Testis (tissue), 3 donors: ENCODE measurements around the gene ELP2. TPM values are rescaled to one million over a fixed set of nuclear protein-coding genes. Genes with fewer than 3 reads are reported as not detected.

ENCODE experiments used
- DNase-seq: peaks from one replicate; pipeline ENCODE4 v3.0.0-alpha.2; 2019
- H3K27ac ChIP-seq, 2 donors: fragments of 200-600 bp; sonication (generic); one replicate each; pipeline ENCODE4 v1.5.1; 2019
- H3K27me3 ChIP-seq: fragments of 200-600 bp; sonication (generic); one replicate; pipeline ENCODE4 v1.5.1; 2019
- H3K36me3 ChIP-seq: fragments of 200-600 bp; sonication (generic); one replicate; pipeline ENCODE4 v1.5.1; 2017; ENCODE audit warnings: low read depth; ENCODE audit errors: missing control alignments
- H3K4me1 ChIP-seq: fragments of 200-600 bp; sonication (generic); one replicate; pipeline ENCODE4 v1.5.1; 2019
- H3K4me3 ChIP-seq, 2 donors: fragments of 200-600 bp; sonication (generic); one replicate each; pipeline ENCODE4 v1.5.1; 2017 to 2019
- H3K9me3 ChIP-seq: fragments of 200-600 bp; sonication (generic); one replicate; pipeline ENCODE4 v1.5.1; 2017
- CTCF ChIP-seq, 3 experiments: fragments of 450-650 bp in 2 of 3; fragments of 200-600 bp in 1 of 3; sonication (generic) in 1 of 3; IDR thresholded peaks; one replicate each; pipeline ENCODE4 v1.5.1; 2016 to 2019; ENCODE audit warnings: antibody characterized with exemption in 3 of 3, mild to moderate bottlenecking in 2 of 3, moderate library complexity in 1 of 3
- POLR2A ChIP-seq: fragments of 450-650 bp; IDR thresholded peaks from one replicate; pipeline ENCODE4 v1.6.1; 2017; ENCODE audit warnings: antibody characterized with exemption, mild to moderate bottlenecking, moderate library complexity
- WGBS, 2 donors: methylation state at CpG; one replicate each; pipeline ENCODE4 v1.1.5; 2018; 5-methylcytosine and 5-hydroxymethylcytosine counted together
- intact Hi-C: fragments of 100-400 bp; cut with DNase I; formaldehyde crosslinking; loops from one replicate; pipeline ENCODE4 v1.15.1; 2023; ENCODE audit warnings: low total_unique reads
- polyA plus RNA-seq: library from polyadenylated mRNA; stranded (reverse); fragments of 350-450 nt; fragmentation: Illumina TruSeq; extraction: RNeasy Lipid Tissue Mini Kit (QIAGEN cat#74804); gene quantifications from one replicate; pipeline ENCODE4 v1.2.3, GENCODE V29; 2014; ENCODE audit warnings: low read depth, low replicate concordance; ENCODE audit not compliant: insufficient read depth
- total RNA-seq, 2 donors: library from RNA; depleted of rRNA; stranded (reverse); fragments of >200 nt; gene quantifications; one replicate each; pipeline ENCODE4 v1.2.3, GENCODE V29; 2016

Gene ELP2
- total and polyA plus RNA-seq, 3 donors from 2014 or later: 81.0 to 95.2 (median 94.8) TPM

- H3K9me3 ChIP-seq: no peaks in the 10 kb centered on the region
- H3K27me3 ChIP-seq: no peaks in the 10 kb centered on the region
- no peak for TF ChIP-seq POLR2A
- no peak for TF ChIP-seq CTCF (IDR thresholded peaks at IDR 0.05)
- H3K27ac ChIP-seq: no peak overlapping the region
- H3K4me1 ChIP-seq: peaks cover 11% of the 10 kb centered on the region
- no peaks in the 10 kb centered on the region for H3K36me3 ChIP-seq
- H3K4me3 ChIP-seq: peak overlapping the region; percentile 91 to 97
- no peak for DNase-seq
- WGBS, 2 donors: 22 to 26% methylated on average over 15 of the region's 15 CpGs
- intact Hi-C loops: loop anchor here (10.0 kb wide), 1 partner anchor 57 kb away; the partner anchor contains the start of gene MOCOS
These were observed 1.7 kb upstream of the ELP2 start for GRCh38 chr18:36127836-36128529.

GRCh38 chr18:36128530-36128870, 1.2 kb upstream of the ELP2 start:
- peak; percentile 37 for DNase-seq
- peak overlapping the region; percentile 91 to 99 for H3K27ac ChIP-seq
- intact Hi-C loops: loop anchor here (10.0 kb wide), 1 partner anchor 56 kb away; the partner anchor contains the start of gene MOCOS
- H3K9me3 ChIP-seq: no peaks in the 10 kb centered on the region
- H3K4me1 ChIP-seq: peaks cover 11% of the 10 kb centered on the region
- H3K27me3 ChIP-seq: no peaks in the 10 kb centered on the region
- 0 to 1% methylated on average over 12 of the region's 12 CpGs for WGBS, 2 donors
- no peaks in the 10 kb centered on the region for H3K36me3 ChIP-seq
- peak overlapping the region; percentile 91 to 97 for H3K4me3 ChIP-seq
- TF ChIP-seq CTCF (IDR thresholded peaks at IDR 0.05) (no peak), POLR2A (no peak)

GRCh38 chr18:36128907-36129299, 796 bp upstream of the ELP2 start:
- peak overlapping the region; percentile 91 to 97 for H3K4me3 ChIP-seq
- no peaks in the 10 kb centered on the region for H3K36me3 ChIP-seq
- no peak for DNase-seq
- H3K27ac ChIP-seq: peak overlapping the region; percentile 91 to 99
- intact Hi-C loops: loop anchor here (10.0 kb wide), 1 partner anchor 56 kb away; the partner anchor contains the start of gene MOCOS
- 0 to 1% methylated on average over 11 to 21 of the region's 37 CpGs for WGBS, 2 donors
- peaks cover 11% of the 10 kb centered on the region for H3K4me1 ChIP-seq
- no peaks in the 10 kb centered on the region for H3K9me3 ChIP-seq
- peak in 1 of 3 experiments; percentile 7 for TF ChIP-seq CTCF (IDR thresholded peaks at IDR 0.05)
- no peak for TF ChIP-seq POLR2A
- no peaks in the 10 kb centered on the region for H3K27me3 ChIP-seq

GRCh38 chr18:36130039-36130831, 536 bp downstream of the ELP2 start:
- WGBS, 2 donors: 2 to 3% methylated on average over 12 to 30 of the region's 30 CpGs
- Histone ChIP-seq H3K4me1 (peaks cover 11% of the 10 kb centered on the region), H3K27ac (peak overlapping the region; percentile 91 to 99), H3K36me3 (no peaks in the 10 kb centered on the region), H3K9me3 (no peaks in the 10 kb centered on the region), H3K27me3 (no peaks in the 10 kb centered on the region), H3K4me3 (peak overlapping the region; percentile 91 to 97)
- DNase-seq: no peak
- intact Hi-C loops: no loop called here
- TF ChIP-seq POLR2A (no peak), CTCF (IDR thresholded peaks at IDR 0.05) (no peak)
